HEK293 (cell line): ENCODE measurements around the gene SGO1.

ENCODE experiments used
- CTCF ChIA-PET: fragments of 350-600 bp; formaldehyde crosslinking; extraction: SDS; loops from one replicate; lab custom pipeline; 2021; ENCODE audit warnings: antibody characterized with exemption; lab: Yijun Ruan, JAX
- POLR2A ChIA-PET: fragments of 300-600 bp; formaldehyde crosslinking; extraction: SDS; loops from one replicate; lab custom pipeline; 2020; ENCODE audit warnings: antibody characterized with exemption, inconsistent platforms; lab: Yijun Ruan, JAX
- H3K27ac ChIP-seq: fragments of 200-500 bp; sonication (Bioruptor generic); 2 replicates; pipeline ENCODE4 v1.5.1; 2014; ENCODE audit warnings: low read depth, low read length, control low read depth, inconsistent platforms; ENCODE audit errors: extremely low read depth
- H3K36me3 ChIP-seq, 2 experiments: fragments of 200-500 bp in 1 of 2; sonication (Bioruptor generic) in 1 of 2; 1 replicate in 1 of 2; 2 replicates in 1 of 2; pipeline ENCODE4 v1.5.1; 2014 to 2017; ENCODE audit warnings: inconsistent platforms in 2 of 2, low read length in 2 of 2; ENCODE audit not compliant: control insufficient read depth in 2 of 2, insufficient read depth in 1 of 2
- H3K4me1 ChIP-seq: fragments of 200-500 bp; sonication (Bioruptor generic); 2 replicates; pipeline ENCODE4 v1.5.1; 2014; ENCODE audit warnings: mild to moderate bottlenecking, low read length, inconsistent platforms; ENCODE audit not compliant: control insufficient read depth, insufficient read depth
- H3K4me3 ChIP-seq: 2 replicates; pipeline ENCODE4 v1.5.1; 2011; ENCODE audit warnings: low read depth, mild to moderate bottlenecking, control low read depth, low read length, moderate library complexity
- H3K9me3 ChIP-seq: fragments of 200-500 bp; sonication (Bioruptor generic); 2 replicates; pipeline ENCODE4 v1.5.1; 2014; ENCODE audit warnings: low read depth, low read length, inconsistent platforms; ENCODE audit not compliant: control insufficient read depth, insufficient read depth
- KLF8 ChIP-seq: fragments of 450-650 bp; formaldehyde crosslinking; IDR thresholded peaks from 2 replicates; pipeline ENCODE4 v1.5.1; 2016; ENCODE audit warnings: missing biosample characterization, missing genetic modification characterization
- KLF9 ChIP-seq: fragments of 450-650 bp; formaldehyde crosslinking; IDR thresholded peaks from 2 replicates; pipeline ENCODE4 v1.5.1; 2016; ENCODE audit warnings: missing biosample characterization, missing genetic modification characterization, low read depth
- OSR2 ChIP-seq: fragments of 450-650 bp; formaldehyde crosslinking; IDR thresholded peaks from 2 replicates; pipeline ENCODE4 v1.5.1; 2016; ENCODE audit warnings: missing biosample characterization, missing genetic modification characterization
- TRIM28 ChIP-seq: IDR thresholded peaks from 2 replicates; pipeline ENCODE4 v1.6.1; 2011; ENCODE audit warnings: low read length, control low read depth, borderline replicate concordance
- ZBTB8A ChIP-seq: fragments of 450-650 bp; formaldehyde crosslinking; IDR thresholded peaks from 2 replicates; pipeline ENCODE4 v1.5.1; 2016; ENCODE audit warnings: missing biosample characterization, missing genetic modification characterization
- ZIC2 ChIP-seq: fragments of 450-650 bp; formaldehyde crosslinking; IDR thresholded peaks from 2 replicates; pipeline ENCODE4 v1.5.1; 2016; ENCODE audit warnings: missing biosample characterization, missing genetic modification characterization
- ZNF114 ChIP-seq: fragments of 450-650 bp; formaldehyde crosslinking; IDR thresholded peaks from 2 replicates; pipeline ENCODE4 v1.5.0; 2017; ENCODE audit warnings: missing biosample characterization, missing genetic modification characterization
- ZNF19 ChIP-seq: fragments of 450-650 bp; formaldehyde crosslinking; IDR thresholded peaks from 2 replicates; pipeline ENCODE4; 2016; ENCODE audit warnings: missing biosample characterization, missing genetic modification characterization, low read depth
- ZNF239 ChIP-seq: fragments of 450-650 bp; formaldehyde crosslinking; IDR thresholded peaks from 2 replicates; pipeline ENCODE4 v1.5.1; 2016; ENCODE audit warnings: missing biosample characterization, missing genetic modification characterization
- ZNF24 ChIP-seq: fragments of 450-650 bp; formaldehyde crosslinking; IDR thresholded peaks from 2 replicates; pipeline ENCODE4 v1.5.1; 2016; ENCODE audit warnings: missing biosample characterization, missing genetic modification characterization
- ZNF37A ChIP-seq: fragments of 450-650 bp; IDR thresholded peaks from 2 replicates; pipeline ENCODE4 v1.5.1; 2018; ENCODE audit warnings: missing biosample characterization, missing genetic modification characterization
- ZNF560 ChIP-seq: fragments of 450-650 bp; formaldehyde crosslinking; IDR thresholded peaks from 2 replicates; pipeline ENCODE4 v1.5.1; 2017; ENCODE audit warnings: missing biosample characterization, missing genetic modification characterization, borderline replicate concordance
- ZNF660 ChIP-seq: fragments of 450-650 bp; IDR thresholded peaks from 2 replicates; pipeline ENCODE4 v1.5.1; 2018; ENCODE audit warnings: missing biosample characterization, mild to moderate bottlenecking, missing genetic modification characterization
- ZNF701 ChIP-seq: fragments of 450-650 bp; formaldehyde crosslinking; IDR thresholded peaks from 2 replicates; pipeline ENCODE4 v1.5.1; 2016; ENCODE audit warnings: missing biosample characterization, missing genetic modification characterization
- ZSCAN23 ChIP-seq: fragments of 450-650 bp; formaldehyde crosslinking; IDR thresholded peaks from 2 replicates; pipeline ENCODE4 v1.5.1; 2016; ENCODE audit warnings: missing biosample characterization, missing genetic modification characterization
- TF ChIP-seq, protein P1 (sequence below): fragments of 450-650 bp; formaldehyde crosslinking; IDR thresholded peaks from 2 replicates; pipeline ENCODE4 v1.5.1; 2016; ENCODE audit warnings: missing biosample characterization, missing genetic modification characterization
- TF ChIP-seq, protein P2 (sequence below): fragments of 450-650 bp; formaldehyde crosslinking; IDR thresholded peaks from 2 replicates; pipeline ENCODE4 v1.5.1; 2016; ENCODE audit warnings: missing biosample characterization, missing genetic modification characterization
- TF ChIP-seq, protein P3 (sequence below): IDR thresholded peaks from 2 replicates; pipeline ENCODE4 v1.6.1; 2011; ENCODE audit warnings: mild to moderate bottlenecking, low read depth, low read length, borderline replicate concordance
- TF ChIP-seq, protein P4 (sequence below): fragments of 450-650 bp; formaldehyde crosslinking; IDR thresholded peaks from 2 replicates; pipeline ENCODE4 v1.5.1; 2016; ENCODE audit warnings: missing biosample characterization, missing genetic modification characterization
- TF ChIP-seq, protein P5 (sequence below): fragments of 450-650 bp; formaldehyde crosslinking; IDR thresholded peaks from 2 replicates; pipeline ENCODE4 v1.5.1; 2016; ENCODE audit warnings: missing biosample characterization, missing genetic modification characterization
- TF ChIP-seq, protein P6 (sequence below): fragments of 450-650 bp; formaldehyde crosslinking; IDR thresholded peaks from 2 replicates; pipeline ENCODE4 v1.5.1; 2016; ENCODE audit warnings: missing biosample characterization, missing genetic modification characterization

SGO1 gene

DNA sequence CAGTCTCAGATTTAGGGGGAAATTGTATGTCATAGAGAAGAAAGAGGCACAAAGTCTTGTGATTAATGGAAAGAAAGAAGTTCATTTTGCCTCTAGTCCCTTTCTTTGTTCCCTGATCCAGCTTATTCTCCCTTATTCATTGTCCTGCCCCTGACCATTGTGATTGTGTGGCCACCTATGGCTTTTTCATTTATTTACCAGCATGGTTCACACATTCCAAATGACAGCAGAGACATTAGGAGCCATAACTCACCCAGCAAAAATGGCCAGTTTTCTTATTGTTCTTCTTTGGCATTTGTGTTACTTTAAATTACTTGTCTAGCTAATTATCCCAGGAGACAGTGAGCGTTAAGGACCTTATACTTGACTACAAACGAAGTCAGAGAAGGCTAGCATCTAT lies 36.3 kb upstream of the SGO1 start:
- CTCF ChIA-PET = no interaction called here
- no peak overlapping the region for H3K4me3 ChIP-seq

DNA sequence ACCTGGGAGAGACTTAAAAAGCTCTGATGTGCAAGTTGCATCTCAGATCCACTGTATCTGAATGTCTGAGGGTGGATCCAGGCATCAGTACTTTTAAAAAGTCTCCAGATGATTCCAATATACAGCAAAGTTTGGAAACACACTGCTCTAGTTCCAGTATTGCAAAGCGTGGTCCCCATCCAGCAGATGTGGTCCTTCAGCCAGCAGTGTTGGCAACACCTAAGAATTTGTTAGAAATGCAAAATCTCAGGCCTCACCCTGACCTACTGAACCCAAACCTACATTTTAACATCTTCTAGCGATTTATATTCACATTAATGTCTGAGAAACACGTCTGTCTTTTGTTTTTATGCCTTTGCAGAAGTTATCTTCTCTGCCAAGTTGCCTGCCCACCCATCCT lies 32.2 kb upstream of the SGO1 start:
- Histone ChIP-seq H3K36me3 (no peaks in the 10 kb centered on the region), H3K4me1 (no peaks in the 10 kb centered on the region), H3K4me3 (no peak overlapping the region), H3K27ac (no peak overlapping the region), H3K9me3 (no peaks in the 10 kb centered on the region)
- POLR2A ChIA-PET = no interaction called here
- no peak for TF ChIP-seq ZBTB8A (tag by site-specific recombination)
- TF ChIP-seq KLF9 = no peak
- TF ChIP-seq ZNF660 (tag by site-specific recombination) = no peak
- TF ChIP-seq ZNF19 (tag by site-specific recombination) = no peak
- no peak for TF ChIP-seq ZNF560 (tag by site-specific recombination)
- no peak for TF ChIP-seq ZNF239 (tag by site-specific recombination)
- TF ChIP-seq, protein P1, sequence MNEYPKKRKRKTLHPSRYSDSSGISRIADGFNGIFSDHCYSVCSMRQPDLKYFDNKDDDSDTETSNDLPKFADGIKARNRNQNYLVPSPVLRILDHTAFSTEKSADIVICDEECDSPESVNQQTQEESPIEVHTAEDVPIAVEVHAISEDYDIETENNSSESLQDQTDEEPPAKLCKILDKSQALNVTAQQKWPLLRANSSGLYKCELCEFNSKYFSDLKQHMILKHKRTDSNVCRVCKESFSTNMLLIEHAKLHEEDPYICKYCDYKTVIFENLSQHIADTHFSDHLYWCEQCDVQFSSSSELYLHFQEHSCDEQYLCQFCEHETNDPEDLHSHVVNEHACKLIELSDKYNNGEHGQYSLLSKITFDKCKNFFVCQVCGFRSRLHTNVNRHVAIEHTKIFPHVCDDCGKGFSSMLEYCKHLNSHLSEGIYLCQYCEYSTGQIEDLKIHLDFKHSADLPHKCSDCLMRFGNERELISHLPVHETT = no peak
- TF ChIP-seq, protein P2, sequence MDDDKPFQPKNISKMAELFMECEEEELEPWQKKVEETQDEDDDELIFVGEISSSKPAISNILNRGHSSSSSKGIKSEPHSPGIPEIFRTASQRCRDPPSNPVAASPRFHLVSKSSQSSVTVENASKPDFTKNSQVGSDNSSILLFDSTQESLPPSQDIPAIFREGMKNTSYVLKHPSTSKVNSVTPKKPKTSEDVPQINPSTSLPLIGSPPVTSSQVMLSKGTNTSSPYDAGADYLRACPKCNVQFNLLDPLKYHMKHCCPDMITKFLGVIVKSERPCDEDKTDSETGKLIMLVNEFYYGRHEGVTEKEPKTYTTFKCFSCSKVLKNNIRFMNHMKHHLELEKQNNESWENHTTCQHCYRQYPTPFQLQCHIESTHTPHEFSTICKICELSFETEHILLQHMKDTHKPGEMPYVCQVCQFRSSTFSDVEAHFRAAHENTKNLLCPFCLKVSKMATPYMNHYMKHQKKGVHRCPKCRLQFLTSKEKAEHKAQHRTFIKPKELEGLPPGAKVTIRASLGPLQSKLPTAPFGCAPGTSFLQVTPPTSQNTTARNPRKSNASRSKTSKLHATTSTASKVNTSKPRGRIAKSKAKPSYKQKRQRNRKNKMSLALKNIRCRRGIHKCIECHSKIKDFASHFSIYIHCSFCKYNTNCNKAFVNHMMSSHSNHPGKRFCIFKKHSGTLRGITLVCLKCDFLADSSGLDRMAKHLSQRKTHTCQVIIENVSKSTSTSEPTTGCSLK (tag by site-specific recombination) = no peak
- TF ChIP-seq OSR2 (tag by site-specific recombination) = no peak
- TF ChIP-seq KLF8 (tag by site-specific recombination) = no peak
- no peak for TF ChIP-seq ZSCAN23 (tag by site-specific recombination)
- TF ChIP-seq ZIC2 (tag by site-specific recombination) = no peak
- no peak for TF ChIP-seq ZNF114 (tag by site-specific recombination)
- CTCF ChIA-PET = interaction anchor here (0.7 to 1.0 kb wide), 2 partner anchors 8 to 31 kb away, joined by 3 read pairs; no protein-coding TSS in a partner anchor

More for the DNA sequence above, 36.3 kb upstream of the SGO1 start:
- Histone ChIP-seq H3K27ac (no peak overlapping the region), H3K9me3 (no peaks in the 10 kb centered on the region), H3K4me1 (no peaks in the 10 kb centered on the region), H3K36me3 (no peaks in the 10 kb centered on the region)
- POLR2A ChIA-PET = no interaction called here
- TF ChIP-seq, protein P3, sequence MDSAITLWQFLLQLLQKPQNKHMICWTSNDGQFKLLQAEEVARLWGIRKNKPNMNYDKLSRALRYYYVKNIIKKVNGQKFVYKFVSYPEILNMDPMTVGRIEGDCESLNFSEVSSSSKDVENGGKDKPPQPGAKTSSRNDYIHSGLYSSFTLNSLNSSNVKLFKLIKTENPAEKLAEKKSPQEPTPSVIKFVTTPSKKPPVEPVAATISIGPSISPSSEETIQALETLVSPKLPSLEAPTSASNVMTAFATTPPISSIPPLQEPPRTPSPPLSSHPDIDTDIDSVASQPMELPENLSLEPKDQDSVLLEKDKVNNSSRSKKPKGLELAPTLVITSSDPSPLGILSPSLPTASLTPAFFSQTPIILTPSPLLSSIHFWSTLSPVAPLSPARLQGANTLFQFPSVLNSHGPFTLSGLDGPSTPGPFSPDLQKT = no peak

DNA sequence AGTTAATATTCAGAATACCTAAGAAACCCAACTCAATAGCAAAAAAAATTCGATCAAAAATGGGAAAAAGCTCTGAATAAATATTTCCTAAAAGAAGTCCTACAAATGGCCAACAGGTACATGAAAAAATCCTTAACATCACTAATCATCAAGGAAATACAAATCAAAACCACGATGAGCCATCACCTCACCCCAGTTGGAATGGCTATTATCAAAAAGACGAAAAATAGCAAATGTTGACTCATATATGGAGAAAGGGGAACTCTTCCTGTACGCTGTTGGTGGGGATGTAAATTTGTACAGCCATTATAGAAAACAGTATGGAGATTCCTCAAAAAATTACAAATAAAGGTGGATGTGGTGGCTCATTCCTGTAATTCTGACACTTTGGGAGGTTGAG lies 29.6 kb upstream of the SGO1 start:
- Histone ChIP-seq H3K36me3 (no peaks in the 10 kb centered on the region), H3K9me3 (no peaks in the 10 kb centered on the region), H3K27ac (no peak overlapping the region), H3K4me3 (no peak overlapping the region), H3K4me1 (no peaks in the 10 kb centered on the region)
- CTCF ChIA-PET = interaction anchor here (0.7 kb wide), 1 partner anchor 398 kb away, joined by 3 read pairs; no protein-coding TSS in a partner anchor
- POLR2A ChIA-PET = no interaction called here
- TF ChIP-seq, protein P4, sequence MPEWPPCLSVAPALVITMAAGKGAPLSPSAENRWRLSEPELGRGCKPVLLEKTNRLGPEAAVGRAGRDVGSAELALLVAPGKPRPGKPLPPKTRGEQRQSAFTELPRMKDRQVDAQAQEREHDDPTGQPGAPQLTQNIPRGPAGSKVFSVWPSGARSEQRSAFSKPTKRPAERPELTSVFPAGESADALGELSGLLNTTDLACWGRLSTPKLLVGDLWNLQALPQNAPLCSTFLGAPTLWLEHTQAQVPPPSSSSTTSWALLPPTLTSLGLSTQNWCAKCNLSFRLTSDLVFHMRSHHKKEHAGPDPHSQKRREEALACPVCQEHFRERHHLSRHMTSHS (tag by site-specific recombination) = no peak
- no peak for TF ChIP-seq ZNF701 (tag by site-specific recombination)
- TF ChIP-seq, protein P5, sequence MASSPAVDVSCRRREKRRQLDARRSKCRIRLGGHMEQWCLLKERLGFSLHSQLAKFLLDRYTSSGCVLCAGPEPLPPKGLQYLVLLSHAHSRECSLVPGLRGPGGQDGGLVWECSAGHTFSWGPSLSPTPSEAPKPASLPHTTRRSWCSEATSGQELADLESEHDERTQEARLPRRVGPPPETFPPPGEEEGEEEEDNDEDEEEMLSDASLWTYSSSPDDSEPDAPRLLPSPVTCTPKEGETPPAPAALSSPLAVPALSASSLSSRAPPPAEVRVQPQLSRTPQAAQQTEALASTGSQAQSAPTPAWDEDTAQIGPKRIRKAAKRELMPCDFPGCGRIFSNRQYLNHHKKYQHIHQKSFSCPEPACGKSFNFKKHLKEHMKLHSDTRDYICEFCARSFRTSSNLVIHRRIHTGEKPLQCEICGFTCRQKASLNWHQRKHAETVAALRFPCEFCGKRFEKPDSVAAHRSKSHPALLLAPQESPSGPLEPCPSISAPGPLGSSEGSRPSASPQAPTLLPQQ = no peak
- TF ChIP-seq, protein P6, sequence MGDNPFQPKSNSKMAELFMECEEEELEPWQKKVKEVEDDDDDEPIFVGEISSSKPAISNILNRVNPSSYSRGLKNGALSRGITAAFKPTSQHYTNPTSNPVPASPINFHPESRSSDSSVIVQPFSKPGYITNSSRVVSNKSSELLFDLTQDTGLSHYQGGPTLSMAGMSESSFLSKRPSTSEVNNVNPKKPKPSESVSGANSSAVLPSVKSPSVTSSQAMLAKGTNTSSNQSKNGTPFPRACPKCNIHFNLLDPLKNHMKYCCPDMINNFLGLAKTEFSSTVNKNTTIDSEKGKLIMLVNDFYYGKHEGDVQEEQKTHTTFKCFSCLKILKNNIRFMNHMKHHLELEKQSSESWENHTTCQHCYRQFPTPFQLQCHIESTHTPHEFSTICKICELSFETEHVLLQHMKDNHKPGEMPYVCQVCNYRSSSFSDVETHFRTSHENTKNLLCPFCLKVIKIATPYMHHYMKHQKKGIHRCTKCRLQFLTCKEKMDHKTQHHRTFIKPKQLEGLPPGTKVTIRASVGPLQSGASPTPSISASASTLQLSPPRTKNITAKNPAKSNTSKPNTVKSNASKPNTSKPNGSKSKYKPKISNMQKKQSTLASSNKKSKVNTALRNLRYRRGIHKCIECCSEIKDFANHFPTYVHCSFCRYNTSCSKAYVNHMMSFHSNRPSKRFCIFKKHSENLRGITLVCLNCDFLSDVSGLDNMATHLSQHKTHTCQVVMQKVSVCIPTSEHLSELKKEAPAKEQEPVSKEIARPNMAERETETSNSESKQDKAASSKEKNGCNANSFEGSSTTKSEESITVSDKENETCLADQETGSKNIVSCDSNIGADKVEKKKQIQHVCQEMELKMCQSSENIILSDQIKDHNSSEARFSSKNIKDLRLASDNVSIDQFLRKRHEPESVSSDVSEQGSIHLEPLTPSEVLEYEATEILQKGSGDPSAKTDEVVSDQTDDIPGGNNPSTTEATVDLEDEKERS (tag by site-specific recombination) = no peak
- TF ChIP-seq ZNF37A (tag by site-specific recombination) = no peak
- no peak for TF ChIP-seq TRIM28
- TF ChIP-seq ZNF24 (tag by site-specific recombination) = no peak
